Liver (tissue), 3 donors: ENCODE data around the gene PPHLN1.

Experiments
- EGR1 ChIP-seq, 2 donors: IDR thresholded peaks; 2 replicates each; pipeline ENCODE4 v1.6.1; 2016 to 2018; ENCODE audit warnings: antibody characterized with exemption in 2 of 2, low read depth in 2 of 2
- GABPA ChIP-seq, 2 donors: IDR thresholded peaks in 1 of 2; conservative IDR thresholded peaks in 1 of 2; 2 replicates each; pipeline ENCODE4 v1.6.1; 2016; ENCODE audit warnings: antibody characterized with exemption in 2 of 2, mild to moderate bottlenecking in 1 of 2, moderate library complexity in 1 of 2
- TF ChIP-seq, protein P1 (sequence below): fragments of 150-350 bp; IDR thresholded peaks from 2 replicates; pipeline ENCODE4 v1.5.1; 2017; ENCODE audit warnings: improper control_type of control experiment, low read depth, low read length; ENCODE audit not compliant: missing input control
- TF ChIP-seq, protein P2 (sequence below): IDR thresholded peaks from 2 replicates; pipeline ENCODE4 v1.6.1; 2016; ENCODE audit warnings: antibody characterized with exemption
- donor health status: healthy.
- donor health status: healthy.

DNA sequence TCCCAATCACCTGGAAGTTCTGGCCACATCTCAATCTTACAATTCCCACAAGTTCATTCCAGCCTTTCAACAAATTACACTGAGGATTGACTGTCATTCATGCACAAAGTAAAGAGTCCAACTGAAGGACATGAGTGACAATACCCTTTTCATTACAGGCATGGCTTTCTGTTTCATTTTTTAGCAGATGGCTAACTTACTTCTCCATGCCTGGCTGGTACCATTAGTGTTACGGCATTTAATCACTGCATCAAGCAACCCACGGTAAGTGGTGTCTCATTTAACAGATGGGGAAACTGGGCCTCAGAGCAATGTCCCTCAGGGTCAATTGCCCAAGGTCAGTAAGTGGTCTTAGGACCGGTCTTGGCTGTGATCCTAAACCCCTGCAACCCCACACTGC, 149.1 kb downstream of the PPHLN1 start:
- TF ChIP-seq, protein P1, sequence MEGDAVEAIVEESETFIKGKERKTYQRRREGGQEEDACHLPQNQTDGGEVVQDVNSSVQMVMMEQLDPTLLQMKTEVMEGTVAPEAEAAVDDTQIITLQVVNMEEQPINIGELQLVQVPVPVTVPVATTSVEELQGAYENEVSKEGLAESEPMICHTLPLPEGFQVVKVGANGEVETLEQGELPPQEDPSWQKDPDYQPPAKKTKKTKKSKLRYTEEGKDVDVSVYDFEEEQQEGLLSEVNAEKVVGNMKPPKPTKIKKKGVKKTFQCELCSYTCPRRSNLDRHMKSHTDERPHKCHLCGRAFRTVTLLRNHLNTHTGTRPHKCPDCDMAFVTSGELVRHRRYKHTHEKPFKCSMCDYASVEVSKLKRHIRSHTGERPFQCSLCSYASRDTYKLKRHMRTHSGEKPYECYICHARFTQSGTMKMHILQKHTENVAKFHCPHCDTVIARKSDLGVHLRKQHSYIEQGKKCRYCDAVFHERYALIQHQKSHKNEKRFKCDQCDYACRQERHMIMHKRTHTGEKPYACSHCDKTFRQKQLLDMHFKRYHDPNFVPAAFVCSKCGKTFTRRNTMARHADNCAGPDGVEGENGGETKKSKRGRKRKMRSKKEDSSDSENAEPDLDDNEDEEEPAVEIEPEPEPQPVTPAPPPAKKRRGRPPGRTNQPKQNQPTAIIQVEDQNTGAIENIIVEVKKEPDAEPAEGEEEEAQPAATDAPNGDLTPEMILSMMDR: no peak
- TF ChIP-seq EGR1 (IDR thresholded peaks at IDR 0.05; ENCODE audit: low read depth in 2 of 2) (no peak), GABPA (IDR thresholded peaks at IDR 0.05 in 1 of 2, conservative IDR thresholded peaks at IDR 0.05 in 1 of 2) (no peak)
- TF ChIP-seq, protein P2, sequence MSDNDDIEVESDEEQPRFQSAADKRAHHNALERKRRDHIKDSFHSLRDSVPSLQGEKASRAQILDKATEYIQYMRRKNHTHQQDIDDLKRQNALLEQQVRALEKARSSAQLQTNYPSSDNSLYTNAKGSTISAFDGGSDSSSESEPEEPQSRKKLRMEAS: no peak
